ENCODE measurements around the gene BLOC1S3.

BLOC1S3 gene

GRCh38 chr19:45170146-45171106 lies 8.2 kb upstream of the BLOC1S3 start:
- H3K9ac ChIP-seq (ENCODE audit: low read length): no peak overlapping the region
- H3K79me2 ChIP-seq (ENCODE audit: low read length): no peaks in the 10 kb centered on the region
- H2AFZ ChIP-seq (ENCODE audit: low read depth, low read length): no peak overlapping the region
- H3K36me3 ChIP-seq (replicated peaks; ENCODE audit: low read depth, low read length): no peaks in the 10 kb centered on the region
- TF ChIP-seq, protein P1, sequence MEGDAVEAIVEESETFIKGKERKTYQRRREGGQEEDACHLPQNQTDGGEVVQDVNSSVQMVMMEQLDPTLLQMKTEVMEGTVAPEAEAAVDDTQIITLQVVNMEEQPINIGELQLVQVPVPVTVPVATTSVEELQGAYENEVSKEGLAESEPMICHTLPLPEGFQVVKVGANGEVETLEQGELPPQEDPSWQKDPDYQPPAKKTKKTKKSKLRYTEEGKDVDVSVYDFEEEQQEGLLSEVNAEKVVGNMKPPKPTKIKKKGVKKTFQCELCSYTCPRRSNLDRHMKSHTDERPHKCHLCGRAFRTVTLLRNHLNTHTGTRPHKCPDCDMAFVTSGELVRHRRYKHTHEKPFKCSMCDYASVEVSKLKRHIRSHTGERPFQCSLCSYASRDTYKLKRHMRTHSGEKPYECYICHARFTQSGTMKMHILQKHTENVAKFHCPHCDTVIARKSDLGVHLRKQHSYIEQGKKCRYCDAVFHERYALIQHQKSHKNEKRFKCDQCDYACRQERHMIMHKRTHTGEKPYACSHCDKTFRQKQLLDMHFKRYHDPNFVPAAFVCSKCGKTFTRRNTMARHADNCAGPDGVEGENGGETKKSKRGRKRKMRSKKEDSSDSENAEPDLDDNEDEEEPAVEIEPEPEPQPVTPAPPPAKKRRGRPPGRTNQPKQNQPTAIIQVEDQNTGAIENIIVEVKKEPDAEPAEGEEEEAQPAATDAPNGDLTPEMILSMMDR (IDR thresholded peaks at IDR 0.05; ENCODE audit: low read depth, low read length): no peak
- no peak for TF ChIP-seq EZH2phosphoT487 (IDR thresholded peaks at IDR 0.05; ENCODE audit: low read depth)
- no peak overlapping the region for H3K4me2 ChIP-seq (ENCODE audit: low read length)
- H4K20me1 ChIP-seq (ENCODE audit: insufficient read depth, low read length): no peaks in the 10 kb centered on the region
- no peaks in the 10 kb centered on the region for H3K27me3 ChIP-seq (ENCODE audit: low read depth, low read length)
- no peaks in the 10 kb centered on the region for H3K4me1 ChIP-seq (ENCODE audit: low read length)
- H3K27ac ChIP-seq (ENCODE audit: low read length): no peak overlapping the region
- H3K9me3 ChIP-seq (ENCODE audit: insufficient read depth, low read length): no peaks in the 10 kb centered on the region
- H3K4me3 ChIP-seq (ENCODE audit: low read length): no peak overlapping the region

DNA sequence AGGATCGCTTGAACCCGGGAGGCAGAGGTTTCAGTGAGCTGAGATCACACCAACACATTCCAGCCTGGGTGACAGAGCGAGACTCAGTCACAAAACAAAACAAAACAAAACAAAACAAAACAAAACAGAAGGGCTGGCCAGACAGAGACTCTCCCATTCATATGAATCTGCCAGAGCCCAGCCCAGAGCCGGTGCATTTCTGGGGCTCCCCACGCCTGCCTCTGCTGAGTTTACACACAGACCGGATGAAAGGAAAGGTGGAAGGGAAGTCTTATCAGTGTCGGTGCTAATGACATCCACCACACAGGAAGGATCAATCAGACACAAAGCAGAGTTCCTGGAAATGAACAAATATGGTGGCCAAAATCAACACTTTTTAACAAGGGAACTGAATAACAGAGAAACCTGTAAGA lies 7.4 kb upstream of the BLOC1S3 start:
- Histone ChIP-seq H3K9me3 (ENCODE audit: insufficient read depth, low read length) (no peaks in the 10 kb centered on the region), H3K4me2 (ENCODE audit: low read length) (no peak overlapping the region), H3K4me3 (ENCODE audit: low read length) (no peak overlapping the region), H3K79me2 (ENCODE audit: low read length) (no peaks in the 10 kb centered on the region), H3K4me1 (ENCODE audit: low read length) (no peaks in the 10 kb centered on the region), H2AFZ (ENCODE audit: low read depth, low read length) (no peak overlapping the region), H3K27me3 (ENCODE audit: low read depth, low read length) (no peaks in the 10 kb centered on the region), H3K27ac (ENCODE audit: low read length) (no peak overlapping the region), H3K36me3 (replicated peaks; ENCODE audit: low read depth, low read length) (no peaks in the 10 kb centered on the region), H3K9ac (ENCODE audit: low read length) (no peak overlapping the region), H4K20me1 (ENCODE audit: insufficient read depth, low read length) (no peaks in the 10 kb centered on the region)
- no peak for TF ChIP-seq EZH2phosphoT487 (IDR thresholded peaks at IDR 0.05; ENCODE audit: low read depth)
- TF ChIP-seq, protein P1 (IDR thresholded peaks at IDR 0.05; ENCODE audit: low read depth, low read length): no peak

DNA sequence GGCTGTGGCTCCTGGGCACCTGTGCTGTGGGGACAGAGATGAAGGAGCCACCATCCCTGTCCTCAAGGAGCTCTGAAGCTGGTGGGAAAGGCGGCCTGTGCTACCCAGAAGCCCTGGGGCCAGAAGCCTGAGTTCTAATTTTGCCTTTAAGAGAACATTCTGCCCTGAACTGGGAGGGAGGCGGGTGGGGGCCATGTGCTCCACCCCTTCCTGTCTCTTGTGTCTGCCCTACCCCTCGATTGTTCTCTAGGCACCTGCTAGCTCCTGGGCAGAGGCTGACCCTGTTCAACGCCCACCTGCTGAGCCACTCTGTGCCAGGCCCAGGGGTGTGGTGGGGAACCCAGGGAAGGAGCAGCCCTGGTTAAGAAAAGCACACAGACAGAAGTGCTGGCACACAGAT lies 6.4 kb upstream of the BLOC1S3 start:
- H3K36me3 ChIP-seq (replicated peaks; ENCODE audit: low read depth, low read length): no peaks in the 10 kb centered on the region
- H3K27me3 ChIP-seq (ENCODE audit: low read depth, low read length): no peaks in the 10 kb centered on the region
- no peaks in the 10 kb centered on the region for H3K9me3 ChIP-seq (ENCODE audit: insufficient read depth, low read length)
- H3K79me2 ChIP-seq (ENCODE audit: low read length): peaks cover 4% of the 10 kb centered on the region
- H3K9ac ChIP-seq (ENCODE audit: low read length): no peak overlapping the region
- no peak overlapping the region for H3K4me3 ChIP-seq (ENCODE audit: low read length)
- no peak overlapping the region for H3K27ac ChIP-seq (ENCODE audit: low read length)
- H3K4me1 ChIP-seq (ENCODE audit: low read length): peaks cover 3% of the 10 kb centered on the region; the same call in 1 of the 2 replicates
- H3K4me2 ChIP-seq (ENCODE audit: low read length): no peak overlapping the region
- TF ChIP-seq, protein P1 (IDR thresholded peaks at IDR 0.05; ENCODE audit: low read depth, low read length): no peak
- no peak for TF ChIP-seq EZH2phosphoT487 (IDR thresholded peaks at IDR 0.05; ENCODE audit: low read depth)
- H4K20me1 ChIP-seq (ENCODE audit: insufficient read depth, low read length): no peaks in the 10 kb centered on the region
- H2AFZ ChIP-seq (ENCODE audit: low read depth, low read length): no peak overlapping the region

DNA sequence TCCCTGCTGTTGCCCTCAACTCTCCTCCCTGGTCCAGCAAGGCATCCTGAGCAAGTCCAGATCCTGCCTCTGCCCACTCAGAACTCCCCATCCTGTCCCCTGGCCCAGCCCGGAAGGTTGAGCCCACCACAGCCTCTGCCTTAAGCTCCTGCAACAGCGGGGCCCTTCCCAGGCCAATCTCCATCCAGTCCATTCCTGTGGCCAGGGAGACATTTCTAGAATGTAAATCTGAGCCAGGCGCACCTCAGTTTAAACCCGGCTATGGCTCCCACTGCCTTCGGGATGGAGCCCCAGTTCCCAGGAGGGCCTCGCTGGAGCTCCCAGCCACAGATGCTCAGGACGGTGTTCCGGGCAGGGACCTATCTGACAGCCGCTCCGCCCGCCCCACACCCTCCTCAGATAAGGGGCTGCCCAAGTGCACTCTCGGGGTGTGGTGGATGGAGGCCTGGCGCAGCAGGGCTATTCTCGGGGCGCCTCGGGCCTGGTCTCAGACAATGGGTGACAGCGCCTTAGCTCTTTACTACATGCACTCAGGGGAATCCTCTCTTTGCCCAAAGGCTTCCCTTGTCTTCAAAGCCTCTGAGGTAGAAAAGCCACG lies 5.9 kb upstream of the BLOC1S3 start:
- no peak overlapping the region for H3K9ac ChIP-seq (ENCODE audit: low read length)
- no peak overlapping the region for H3K4me2 ChIP-seq (ENCODE audit: low read length)
- H3K79me2 ChIP-seq (ENCODE audit: low read length): peaks cover 9% of the 10 kb centered on the region
- no peaks in the 10 kb centered on the region for H3K36me3 ChIP-seq (replicated peaks; ENCODE audit: low read depth, low read length)
- no peak overlapping the region for H2AFZ ChIP-seq (ENCODE audit: low read depth, low read length)
- no peak overlapping the region for H3K4me3 ChIP-seq (ENCODE audit: low read length)
- no peaks in the 10 kb centered on the region for H4K20me1 ChIP-seq (ENCODE audit: insufficient read depth, low read length)
- TF ChIP-seq, protein P1 (IDR thresholded peaks at IDR 0.05; ENCODE audit: low read depth, low read length): no peak
- no peak for TF ChIP-seq EZH2phosphoT487 (IDR thresholded peaks at IDR 0.05; ENCODE audit: low read depth)
- no peaks in the 10 kb centered on the region for H3K27me3 ChIP-seq (ENCODE audit: low read depth, low read length)
- no peaks in the 10 kb centered on the region for H3K9me3 ChIP-seq (ENCODE audit: insufficient read depth, low read length)
- H3K4me1 ChIP-seq (ENCODE audit: low read length): peaks cover 4% of the 10 kb centered on the region; the same call in 1 of the 2 replicates
- no peak overlapping the region for H3K27ac ChIP-seq (ENCODE audit: low read length)

Data from OCI-LY3 (cell line).